GM23338 (cell line): ENCODE results near the gene MALRD1.

Experiments
- CTCF ChIP-seq, 2 experiments: fragments of 200-600 bp in 1 of 2; sonication (generic) in 1 of 2; conservative IDR thresholded peaks; 2 replicates each; pipeline versions ENCODE4 v1.5.1 to v1.6.1; 2016 to 2017; ENCODE audit warnings: antibody characterized with exemption in 2 of 2, low read depth in 2 of 2, mild to moderate bottlenecking in 2 of 2, moderate library complexity in 1 of 2
- POLR2AphosphoS5 ChIP-seq: IDR thresholded peaks from 2 replicates; pipeline ENCODE4 v1.6.1; 2016; ENCODE audit warnings: antibody characterized with exemption, low read depth
- REST ChIP-seq: IDR thresholded peaks from one replicate; pipeline ENCODE4 v1.6.1; 2018; ENCODE audit warnings: antibody characterized with exemption; ENCODE audit not compliant: unreplicated experiment

GRCh38 chr10:19708031-19708430 lies 659.4 kb downstream of the MALRD1 start:
- no peak for TF ChIP-seq CTCF (conservative IDR thresholded peaks at IDR 0.05; ENCODE audit: low read depth in 2 of 2)
- no peak for TF ChIP-seq POLR2AphosphoS5
- TF ChIP-seq REST = no peak
